ENCODE results near the gene CHD9NB. TPM values are rescaled to one million over a fixed set of nuclear protein-coding genes. Genes with fewer than 3 reads are reported as not detected.

Gene CHD9NB
- total and polyA plus RNA-seq, 8 donors: 1.6 to 22.1 (median 3.5) TPM

- FAIRE-seq (no peak), ATAC-seq (no peak), DNase-seq (no peak)
- Histone ChIP-seq H3K4me3 (no peak overlapping the region), H3K4me1 (peaks cover 0 to 3% (median 0%) of the 10 kb centered on the region in 3 donors), H3K9me3 (no peaks in the 10 kb centered on the region), H3K36me3 (no peaks in the 10 kb centered on the region), H3K27ac (no peak overlapping the region), H3K27me3 (no peaks in the 10 kb centered on the region)
- 89 to 92% methylated on average over 2 of the region's 2 CpGs for WGBS, 2 donors
- intact Hi-C loops (cut with DNase I): no loop called here
- no peak for TF ChIP-seq CTCF (IDR thresholded peaks at IDR 0.05)
Measured at GRCh38 chr16:53092284-53092683, 39.6 kb upstream of the CHD9NB start.

- Histone ChIP-seq H3K36me3 (no peaks in the 10 kb centered on the region), H3K4me1 (peaks cover 0 to 3% (median 0%) of the 10 kb centered on the region in 3 donors), H3K27me3 (no peaks in the 10 kb centered on the region), H3K4me3 (no peak overlapping the region), H3K27ac (peak overlapping the region in 2 of 4 donors; percentile 21 to 50), H3K9me3 (no peaks in the 10 kb centered on the region)
- 75 to 82% methylated on average over 7 of the region's 7 CpGs for WGBS, 2 donors
- TF ChIP-seq CTCF (IDR thresholded peaks at IDR 0.05): no peak
- intact Hi-C loops (cut with DNase I): no loop called here
- peak in 2 of 6 donors; percentile 16 to 30 for DNase-seq
- no peak for FAIRE-seq
- peak in 3 of 4 donors; percentile 36 to 68 (median 55) for ATAC-seq
Measured at GRCh38 chr16:53091466-53092211, 38.9 kb upstream of the CHD9NB start.

- H3K27ac ChIP-seq: peak overlapping the region in 3 of 4 donors; percentile 4 to 50 (median 32)
- FAIRE-seq: no peak
- H3K27me3 ChIP-seq: no peaks in the 10 kb centered on the region
- ATAC-seq: peak; percentile 54 to 81 (median 76)
- H3K4me1 ChIP-seq: peaks cover 0 to 4% (median 1%) of the 10 kb centered on the region in 3 donors
- no peak for TF ChIP-seq CTCF (IDR thresholded peaks at IDR 0.05)
- no peaks in the 10 kb centered on the region for H3K9me3 ChIP-seq
- no peaks in the 10 kb centered on the region for H3K36me3 ChIP-seq
- H3K4me3 ChIP-seq: no peak overlapping the region
- peak in 5 of 6 donors; percentile 30 to 66 (median 60) for DNase-seq
- intact Hi-C loops (cut with DNase I): no loop called here
- 61 to 70% methylated on average over 13 of the region's 13 CpGs for WGBS, 2 donors
Measured at GRCh38 chr16:53090591-53091411, 38.1 kb upstream of the CHD9NB start.

- no peak for DNase-seq
- Histone ChIP-seq H3K4me3 (no peak overlapping the region), H3K27ac (peak overlapping the region in 2 of 4 donors; percentile 4 to 32), H3K36me3 (no peaks in the 10 kb centered on the region), H3K27me3 (no peaks in the 10 kb centered on the region), H3K4me1 (peaks cover 0 to 10% (median 7%) of the 10 kb centered on the region in 3 donors), H3K9me3 (no peaks in the 10 kb centered on the region)
- ATAC-seq: no peak
- 65 to 74% methylated on average over 5 of the region's 5 CpGs for WGBS, 2 donors
- intact Hi-C loops (cut with DNase I): no loop called here
- FAIRE-seq: no peak
- TF ChIP-seq CTCF (IDR thresholded peaks at IDR 0.05): no peak
Measured at GRCh38 chr16:53090286-53090590, 37.5 kb upstream of the CHD9NB start.
